8988T (cell line): ENCODE data around the gene BLOC1S4.
"Not testable (repeated sequence)": the region's sequence is repeated elsewhere in the genome, so short reads cannot be mapped to it uniquely, and the experiment has no call there.

Experiments used
- DNase-seq: peaks from one replicate; pipeline ENCODE4 v3.0.0; 2011

BLOC1S4 gene

GRCh38 chr4:6719611-6720179 lies 3.7 kb downstream of the BLOC1S4 start:
- DNase-seq: no peak

- peak; percentile 97 for DNase-seq
Observed at GRCh38 chr4:6720202-6720699, 4.3 kb downstream of the BLOC1S4 start.

- DNase-seq: no peak
Observed at GRCh38 chr4:6721121-6721520, 5.1 kb downstream of the BLOC1S4 start.

- DNase-seq: no peak
Observed at GRCh38 chr4:6722891-6723290, 6.9 kb downstream of the BLOC1S4 start.

- no peak for DNase-seq
Observed at GRCh38 chr4:6723851-6724250, 7.9 kb downstream of the BLOC1S4 start.

- no peak for DNase-seq
Observed at GRCh38 chr4:6724421-6725111, 8.6 kb downstream of the BLOC1S4 start.

GRCh38 chr4:6725427-6725961 lies 9.5 kb downstream of the BLOC1S4 start:
- DNase-seq: not testable (repeated sequence)

- DNase-seq: no peak
Observed at GRCh38 chr4:6727081-6727942, 11.3 kb downstream of the BLOC1S4 start.

- DNase-seq: no peak
Observed at GRCh38 chr4:6727943-6728250, 11.9 kb downstream of the BLOC1S4 start.

GRCh38 chr4:6728320-6729029 lies 12.5 kb downstream of the BLOC1S4 start:
- DNase-seq: no peak

GRCh38 chr4:6730603-6731317 lies 14.8 kb downstream of the BLOC1S4 start:
- no peak for DNase-seq

- no peak for DNase-seq
Observed at GRCh38 chr4:6731318-6731675, 15.3 kb downstream of the BLOC1S4 start.

- DNase-seq: no peak
Observed at GRCh38 chr4:6731780-6732179, 15.8 kb downstream of the BLOC1S4 start.

GRCh38 chr4:6732441-6733357 lies 16.7 kb downstream of the BLOC1S4 start:
- DNase-seq: no peak

- DNase-seq: no peak
Observed at GRCh38 chr4:6733358-6734164, 17.6 kb downstream of the BLOC1S4 start.

- no peak for DNase-seq
Observed at GRCh38 chr4:6734165-6734786, 18.3 kb downstream of the BLOC1S4 start.

GRCh38 chr4:6739920-6740319 lies 23.9 kb downstream of the BLOC1S4 start:
- DNase-seq: no peak

- no peak for DNase-seq
Observed at GRCh38 chr4:6740347-6740746, 24.4 kb downstream of the BLOC1S4 start.

- no peak for DNase-seq
Observed at GRCh38 chr4:6742507-6742906, 26.5 kb downstream of the BLOC1S4 start.

GRCh38 chr4:6742989-6743388 lies 27.0 kb downstream of the BLOC1S4 start:
- no peak for DNase-seq
